ENCODE data around the gene THBD. TPM values are rescaled to one million over a fixed set of nuclear protein-coding genes. Genes with fewer than 3 reads are reported as not detected.

THBD gene
- total RNA-seq, 1 experiment from 2014 or later, result 0.26 TPM

DNA sequence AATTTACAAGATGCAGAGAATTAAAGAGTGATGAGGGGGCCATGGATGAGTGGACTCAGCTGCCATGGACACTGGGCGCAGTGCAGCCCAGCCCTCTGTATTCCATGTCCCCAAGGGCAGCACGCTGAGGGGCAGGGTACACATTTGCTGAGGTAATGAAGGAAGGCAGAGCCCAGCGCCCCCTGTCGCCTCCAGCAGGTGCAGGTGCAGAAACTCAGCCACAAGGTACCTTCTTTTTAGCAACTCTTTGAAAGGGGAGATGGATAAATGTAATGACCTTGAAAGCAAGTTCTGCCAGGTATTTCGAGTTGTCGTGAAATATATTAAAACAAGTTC, 29.5 kb upstream of the THBD start:
- peaks cover 9% of the 10 kb centered on the region for H3K27me3 ChIP-seq (ENCODE audit: control insufficient read depth, insufficient read depth, low read length)
- no peaks in the 10 kb centered on the region for H3K9me3 ChIP-seq (ENCODE audit: control insufficient read depth, insufficient read depth, low read depth, low read length)
- in situ Hi-C loops (cut with HindIII; ENCODE audit: low pct_unique_long_range_greater_than_20kb, low sequenced_read_pairs), result no loop called here
- no peak for TF ChIP-seq TCF7L2 (IDR thresholded peaks at IDR 0.05; ENCODE audit: low read depth, low read length)
- TF ChIP-seq POLR2AphosphoS5 (IDR thresholded peaks at IDR 0.05; ENCODE audit: low read depth, low read length), result no peak
- no peak for TF ChIP-seq REST (IDR thresholded peaks at IDR 0.05; ENCODE audit: insufficient read depth in 1 of 2, low read depth in 2 of 2, low read length in 1 of 2)
- TF ChIP-seq SIN3A (IDR thresholded peaks at IDR 0.05; ENCODE audit: borderline replicate concordance, insufficient read depth, low read depth, low read length), result no peak
- no peak; the same call in 1 of the 2 replicates for TF ChIP-seq CTCF (IDR thresholded peaks at IDR 0.05)
- H3K36me3 ChIP-seq (ENCODE audit: control insufficient read depth, insufficient read depth, low read length), result no peaks in the 10 kb centered on the region
- intact Hi-C loops (cut with micrococcal nuclease; ENCODE audit: unreplicated experiment), result no loop called here
- H3K4me3 ChIP-seq (ENCODE audit: low read depth in 2 of 2, low read length in 2 of 2), result no peak overlapping the region
- POLR2A ChIA-PET, result no interaction called here
- no peak for DNase-seq (ENCODE audit: low read depth, low spot score)
- no peak for ATAC-seq
- H3K27ac ChIP-seq (ENCODE audit: low read length), result no peak overlapping the region
- H3K4me1 ChIP-seq (ENCODE audit: control insufficient read depth, insufficient read depth, low read length), result no peaks in the 10 kb centered on the region
- CTCF ChIA-PET, result no interaction called here
- BruUV-seq (replicated peaks), result no TSS peak

GRCh38 chr20:23078351-23079015, 29.0 kb upstream of the THBD start:
- ATAC-seq, result no peak
- in situ Hi-C loops (cut with HindIII; ENCODE audit: low pct_unique_long_range_greater_than_20kb, low sequenced_read_pairs), result no loop called here
- no peak for TF ChIP-seq REST (IDR thresholded peaks at IDR 0.05; ENCODE audit: insufficient read depth in 1 of 2, low read depth in 2 of 2, low read length in 1 of 2)
- TF ChIP-seq CTCF (IDR thresholded peaks at IDR 0.05), result no peak
- TF ChIP-seq POLR2AphosphoS5 (IDR thresholded peaks at IDR 0.05; ENCODE audit: low read depth, low read length), result no peak
- no peak for TF ChIP-seq SIN3A (IDR thresholded peaks at IDR 0.05; ENCODE audit: borderline replicate concordance, insufficient read depth, low read depth, low read length)
- TF ChIP-seq TCF7L2 (IDR thresholded peaks at IDR 0.05; ENCODE audit: low read depth, low read length), result no peak
- no peak overlapping the region for H3K27ac ChIP-seq (ENCODE audit: low read length)
- no peaks in the 10 kb centered on the region for H3K36me3 ChIP-seq (ENCODE audit: control insufficient read depth, insufficient read depth, low read length)
- H3K4me1 ChIP-seq (ENCODE audit: control insufficient read depth, insufficient read depth, low read length), result no peaks in the 10 kb centered on the region
- CTCF ChIA-PET, result no interaction called here
- no peak for DNase-seq (ENCODE audit: low read depth, low spot score)
- POLR2A ChIA-PET, result no interaction called here
- H3K9me3 ChIP-seq (ENCODE audit: control insufficient read depth, insufficient read depth, low read depth, low read length), result no peaks in the 10 kb centered on the region
- no TSS peak for BruUV-seq (replicated peaks)
- peaks cover 9% of the 10 kb centered on the region for H3K27me3 ChIP-seq (ENCODE audit: control insufficient read depth, insufficient read depth, low read length)
- intact Hi-C loops (cut with micrococcal nuclease; ENCODE audit: unreplicated experiment), result no loop called here
- no peak overlapping the region for H3K4me3 ChIP-seq (ENCODE audit: low read depth in 2 of 2, low read length in 2 of 2)
